Frontal cortex (tissue), 4 donors: Measurements from ENCODE around the gene ZFR2. TPM values are rescaled to one million over a fixed set of nuclear protein-coding genes. Genes with fewer than 3 reads are reported as not detected.
"Not testable (repeated sequence)": the region's sequence is repeated elsewhere in the genome, so short reads cannot be mapped to it uniquely, and the experiment has no call there.

Experiments used
- DNase-seq, 2 donors: peaks; one replicate each; pipeline ENCODE4 v3.0.0; 2012; ENCODE audit warnings: low spot score in 2 of 2
- FAIRE-seq: peaks from 2 replicates; lab custom pipeline; 2012; peaks lifted over from hg19 to GRCh38; lab: Jason Lieb, UNC
- total RNA-seq: library from RNA; depleted of rRNA; stranded (reverse); fragments of >200 nt; gene quantifications from one replicate; pipeline ENCODE4 v1.2.3, GENCODE V29; 2014
- donor health status: control.
- donor health status: control.
- donor health status: control.

The ZFR2 gene
- total RNA-seq, 1 donor from 2014 or later, result 4.1 TPM

DNA sequence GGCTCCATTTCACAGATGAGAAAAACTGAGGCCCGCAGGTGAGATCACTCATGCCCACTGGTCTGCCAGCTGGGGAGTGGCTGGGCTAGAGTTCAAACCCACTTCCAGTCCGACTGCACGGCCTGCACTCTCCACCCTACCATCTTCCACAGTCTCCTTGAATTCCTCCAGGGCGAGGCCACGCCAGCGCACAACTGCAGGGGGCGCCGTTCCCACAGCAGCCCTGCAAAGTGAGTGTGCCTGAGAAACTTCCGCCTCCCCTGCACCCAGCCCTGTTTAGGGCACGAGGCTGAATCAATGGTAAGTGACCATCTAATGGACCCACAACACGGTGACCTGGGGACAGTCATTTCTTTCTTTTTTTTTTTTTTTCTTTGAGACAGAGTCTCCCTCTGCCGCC is 10.8 kb upstream of the ZFR2 start:
- FAIRE-seq (no peak), DNase-seq (no peak)

DNA sequence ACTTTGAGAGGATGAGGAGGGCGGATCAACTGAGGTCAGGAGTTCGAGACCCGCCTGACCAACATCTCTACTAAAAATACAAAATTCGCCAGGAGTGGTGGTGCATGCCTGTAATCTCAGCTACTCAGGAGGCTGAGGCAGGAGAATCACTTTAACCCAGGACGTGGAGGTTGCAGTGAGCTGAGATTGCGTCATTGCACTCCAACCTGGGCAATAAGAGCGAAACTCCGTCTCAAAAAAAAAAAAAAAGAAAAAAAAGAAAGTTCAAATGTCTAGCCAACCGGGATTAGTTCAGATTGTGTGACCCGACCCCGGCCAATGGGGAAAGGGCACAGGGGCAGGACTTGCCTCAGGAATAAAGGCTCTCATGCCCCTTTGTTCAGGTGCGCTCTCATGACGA is 5.9 kb upstream of the ZFR2 start:
- not testable (repeated sequence) for FAIRE-seq, DNase-seq

GRCh38 chr19:3873151-3873550 is 4.3 kb upstream of the ZFR2 start:
- no peak for DNase-seq
- FAIRE-seq, result no peak

- no peak for DNase-seq
- no peak for FAIRE-seq
These were observed 668 bp downstream of the ZFR2 start for GRCh38 chr19:3867971-3868769.

GRCh38 chr19:3866910-3867638 is 1.8 kb downstream of the ZFR2 start:
- DNase-seq (no peak), FAIRE-seq (no peak)

DNA sequence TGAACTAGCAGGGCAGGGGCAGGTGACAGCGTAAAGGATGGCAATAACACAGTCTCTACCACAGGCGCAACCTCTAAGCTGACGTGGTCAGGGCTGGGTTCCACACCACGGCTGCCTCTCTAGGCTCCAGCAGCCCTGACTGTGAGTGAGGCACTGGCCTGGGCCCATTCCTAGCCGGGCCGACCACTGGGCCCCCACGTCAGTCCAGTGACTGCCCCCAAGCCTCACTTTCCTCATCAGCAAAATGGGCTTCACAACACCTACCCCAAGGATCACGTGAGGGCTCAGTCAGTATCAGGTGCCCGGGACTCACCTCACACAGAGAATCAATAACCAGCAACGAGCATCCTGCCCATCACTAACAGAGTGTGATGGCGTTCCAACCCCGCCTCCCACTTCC is 5.2 kb downstream of the ZFR2 start:
- no peak for DNase-seq
- FAIRE-seq, result no peak

GRCh38 chr19:3862826-3863500 is 5.9 kb downstream of the ZFR2 start:
- FAIRE-seq, result no peak
- DNase-seq, result no peak

DNA sequence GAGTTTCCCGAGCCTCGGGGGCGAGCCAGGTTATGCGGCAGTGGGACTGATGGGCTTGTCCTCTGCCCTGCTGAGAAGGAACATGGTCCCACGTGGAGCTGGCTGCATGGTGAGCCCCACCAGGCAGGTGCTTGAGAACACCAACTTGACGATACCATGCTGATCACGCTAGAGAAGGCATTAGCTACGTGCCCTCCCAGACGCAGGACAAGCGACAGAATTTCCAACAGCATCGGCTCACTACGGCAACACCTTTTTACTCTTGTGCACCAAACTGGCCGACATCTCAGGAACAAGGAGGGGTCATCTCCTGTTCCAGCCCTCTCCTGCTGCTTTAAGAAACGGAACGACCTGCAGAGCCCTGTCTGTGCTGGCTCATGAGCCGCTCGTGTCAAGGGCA is 8.3 kb downstream of the ZFR2 start:
- no peak for FAIRE-seq

GRCh38 chr19:3857449-3858003 is 11.3 kb downstream of the ZFR2 start:
- FAIRE-seq (no peak), DNase-seq (peak in 1 of 2 donors; percentile 46)

More for the DNA sequence above, 8.3 kb downstream of the ZFR2 start:
- no peak for DNase-seq

DNA sequence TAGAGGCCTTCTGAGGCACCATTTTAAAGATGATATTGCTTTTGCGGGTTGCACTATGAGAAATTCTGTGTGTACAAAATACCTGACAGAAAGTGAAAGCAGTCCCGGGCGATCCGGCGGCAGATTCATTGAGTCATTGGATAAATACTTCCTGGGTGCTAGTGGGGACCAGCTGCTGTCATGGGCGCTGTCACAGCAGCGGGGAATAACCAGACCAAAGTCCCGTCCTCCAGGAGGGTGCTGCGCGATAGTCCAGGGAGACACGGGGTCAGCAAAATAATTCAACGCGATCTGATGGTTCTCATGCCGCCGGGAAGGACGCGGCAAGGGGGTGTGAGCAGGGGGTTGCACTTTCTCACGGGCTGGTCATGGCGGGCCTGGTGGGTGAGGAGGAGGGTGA is 13.5 kb downstream of the ZFR2 start:
- FAIRE-seq (no peak), DNase-seq (no peak)

GRCh38 chr19:3852614-3853254 is 16.1 kb downstream of the ZFR2 start:
- FAIRE-seq, result no peak
- no peak for DNase-seq

- FAIRE-seq (no peak), DNase-seq (no peak)
These were observed 16.7 kb downstream of the ZFR2 start for GRCh38 chr19:3852177-3852511.

DNA sequence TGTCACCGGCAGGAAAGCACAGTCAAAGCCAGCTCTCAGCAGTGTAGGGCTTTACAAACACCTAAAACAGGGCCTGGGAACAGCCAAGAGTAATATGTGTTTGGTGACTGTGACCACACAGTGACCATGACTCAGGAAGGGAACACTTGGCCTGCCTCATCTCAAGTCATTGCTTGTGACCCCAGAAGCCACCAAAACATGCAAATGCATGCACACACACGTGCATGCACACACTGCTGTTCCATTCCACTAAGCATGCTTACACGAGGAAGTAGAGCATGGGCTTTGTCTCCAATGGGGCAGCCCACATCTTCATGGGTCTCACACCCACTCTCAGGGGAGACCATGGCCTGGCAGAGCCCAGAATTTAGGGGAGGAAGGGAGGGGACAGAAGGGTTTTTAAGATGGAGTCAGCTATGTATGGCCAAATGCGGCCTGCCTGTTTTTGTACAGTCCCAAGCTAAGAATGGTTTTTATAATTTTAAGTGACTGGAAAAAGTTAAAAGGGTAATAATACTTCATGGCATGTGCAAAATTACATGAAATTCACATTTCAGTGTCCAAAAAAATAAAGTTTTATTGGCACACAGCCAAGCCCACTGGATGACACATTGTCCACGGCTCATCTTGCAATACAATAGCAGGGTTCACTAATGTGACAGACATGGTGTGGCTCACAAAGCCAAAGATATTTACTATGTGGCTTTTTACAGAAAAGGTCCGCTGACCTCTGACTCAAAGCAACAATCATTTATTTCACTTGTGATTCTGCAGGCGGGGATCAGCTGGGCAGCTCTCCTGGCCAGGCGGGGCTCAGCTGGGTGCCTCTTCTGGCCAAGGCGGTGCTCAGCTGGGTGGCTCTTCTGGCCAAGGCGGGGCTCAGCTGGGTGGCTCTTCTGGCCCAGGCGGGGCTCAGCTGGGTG is 17.3 kb downstream of the ZFR2 start:
- DNase-seq (no peak), FAIRE-seq (no peak)

GRCh38 chr19:3850320-3850972 is 18.4 kb downstream of the ZFR2 start:
- DNase-seq (no peak), FAIRE-seq (no peak)

GRCh38 chr19:3849787-3850186 is 19.1 kb downstream of the ZFR2 start:
- no peak for DNase-seq
- FAIRE-seq, result no peak

DNA sequence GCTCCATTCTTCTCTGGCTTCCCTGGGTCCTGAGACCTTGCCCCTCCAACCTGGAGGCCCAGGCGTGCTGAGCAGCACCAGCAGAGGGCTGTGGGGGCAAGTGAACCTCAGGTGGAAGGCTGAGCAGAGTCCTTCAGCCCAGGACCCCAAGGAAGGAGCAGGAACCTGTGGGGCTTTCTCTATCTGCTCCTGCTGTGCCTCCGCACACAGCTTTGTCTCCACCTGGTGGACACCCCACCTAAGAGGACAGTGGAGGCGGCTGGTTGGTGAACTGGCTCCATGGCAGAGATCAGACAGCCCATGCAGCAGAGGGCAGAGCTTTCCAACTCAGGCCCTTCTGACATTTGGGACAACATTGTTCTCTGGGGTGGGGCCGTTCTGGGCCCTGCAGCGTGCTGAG is 19.7 kb downstream of the ZFR2 start:
- no peak for DNase-seq
- no peak for FAIRE-seq

GRCh38 chr19:3844596-3844995 is 24.2 kb downstream of the ZFR2 start:
- DNase-seq, result no peak
- FAIRE-seq, result no peak

DNA sequence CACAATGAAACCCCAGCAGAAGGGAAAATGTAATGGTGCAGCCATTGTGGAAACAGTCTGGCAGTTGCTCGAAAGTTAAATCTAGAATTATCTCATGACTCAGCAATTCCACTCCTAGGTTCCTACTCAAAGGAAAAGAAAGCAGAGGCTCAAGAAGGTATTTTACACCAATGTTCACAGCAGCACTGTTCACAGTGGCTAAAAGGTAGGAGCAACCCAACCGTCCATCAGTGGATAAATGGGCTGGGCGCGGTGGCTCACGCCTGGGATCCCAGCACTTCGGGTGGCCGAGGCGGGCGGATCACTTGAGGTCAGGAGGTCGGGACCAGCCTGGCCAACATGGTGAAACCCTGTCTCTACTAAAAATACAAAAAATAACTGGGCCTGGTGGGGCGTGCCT is 25.9 kb downstream of the ZFR2 start:
- no peak for FAIRE-seq
- no peak for DNase-seq

DNA sequence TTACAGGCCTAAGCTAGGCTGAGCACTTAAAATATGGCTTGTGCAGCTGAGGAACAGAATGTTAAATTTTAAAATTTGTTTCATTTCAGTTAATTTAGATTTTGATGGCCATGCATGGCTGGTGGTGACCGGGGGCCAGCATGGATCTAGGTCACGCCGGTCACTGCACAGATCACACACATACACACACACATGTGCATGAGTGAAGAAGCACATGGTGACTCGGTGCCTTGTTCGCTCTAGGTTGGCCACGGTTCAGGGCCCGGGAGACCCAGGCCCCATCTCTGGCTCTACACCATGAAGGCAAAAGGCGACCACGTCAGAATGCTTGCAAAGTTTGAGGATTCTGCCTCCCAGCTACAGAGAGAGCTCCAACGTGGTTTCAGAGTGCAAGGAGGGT is 28.0 kb downstream of the ZFR2 start:
- no peak for DNase-seq
- FAIRE-seq, result no peak
